Stimulated activated CD4-positive, alpha-beta T cell treated with anti-CD3 and anti-CD28 coated beads, Interleukin-15, amount 100 ng/mL, for 48 hours (primary cell): ENCODE measurements around the gene FHIT.
"Not testable (repeated sequence)": the region's sequence is repeated elsewhere in the genome, so short reads cannot be mapped to it uniquely, and the experiment has no call there.

Experiments
- DNase-seq, 2 donors: peaks; one replicate each; pipeline ENCODE4 v3.0.0-alpha.2; 2020; ENCODE audit warnings: low read depth in 2 of 2

FHIT gene

DNA sequence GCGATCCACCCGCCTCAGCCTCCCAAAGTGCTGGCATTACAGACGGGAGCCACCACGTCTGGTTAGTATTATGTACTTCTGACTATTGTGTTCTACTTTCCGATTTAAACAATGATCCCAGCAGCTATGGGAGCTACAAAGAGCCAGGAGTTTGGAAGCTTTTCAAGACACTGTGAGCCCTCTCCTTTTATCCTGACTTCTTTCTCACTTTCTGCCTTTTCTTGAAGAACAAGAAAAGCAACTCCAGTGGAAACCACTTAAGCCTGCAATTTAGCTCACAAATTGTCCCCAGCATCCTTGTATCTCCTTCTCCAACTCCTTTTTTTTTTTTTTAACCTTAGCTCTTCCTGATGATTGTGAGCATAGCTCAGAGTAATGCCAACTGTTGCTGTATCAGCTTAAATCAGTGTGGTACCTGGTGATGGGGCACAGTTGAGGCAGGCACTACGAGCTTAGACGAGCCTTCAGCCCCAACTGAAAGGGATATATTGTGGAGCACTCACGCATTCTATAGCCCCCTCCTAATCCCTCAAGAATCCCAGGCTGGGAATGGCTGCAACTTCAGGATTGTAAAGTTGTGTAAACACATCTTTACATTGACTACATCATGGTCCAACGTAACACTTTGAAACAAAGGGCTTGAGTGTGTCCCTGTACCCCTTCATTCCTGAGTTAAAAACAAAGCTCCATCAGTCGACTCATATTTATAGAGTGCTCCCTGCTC is 677.0 kb downstream of the FHIT start:
- DNase-seq = no peak

DNA sequence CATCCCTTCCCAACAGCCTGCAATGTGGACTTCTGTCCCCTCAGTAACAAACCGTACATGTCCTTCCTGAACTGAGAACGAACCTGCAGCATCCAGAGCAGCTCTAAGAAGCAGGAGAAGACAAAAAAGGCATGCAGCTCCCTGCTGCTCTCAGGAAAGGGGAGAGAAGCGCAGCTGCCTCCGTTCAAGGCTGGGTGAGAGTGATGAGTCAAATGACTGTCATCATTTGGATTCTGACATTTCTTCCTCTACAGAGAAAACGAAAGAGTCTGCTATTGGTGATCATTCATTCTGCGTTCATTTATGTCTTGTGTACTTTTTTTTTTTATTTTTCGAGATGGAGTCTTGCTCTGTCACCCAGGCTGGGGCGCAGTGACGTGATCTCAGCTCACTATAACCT is 677.8 kb downstream of the FHIT start:
- DNase-seq = no peak

- no peak for DNase-seq
These were observed 679.7 kb downstream of the FHIT start for GRCh38 chr3:60571511-60571910.

DNA sequence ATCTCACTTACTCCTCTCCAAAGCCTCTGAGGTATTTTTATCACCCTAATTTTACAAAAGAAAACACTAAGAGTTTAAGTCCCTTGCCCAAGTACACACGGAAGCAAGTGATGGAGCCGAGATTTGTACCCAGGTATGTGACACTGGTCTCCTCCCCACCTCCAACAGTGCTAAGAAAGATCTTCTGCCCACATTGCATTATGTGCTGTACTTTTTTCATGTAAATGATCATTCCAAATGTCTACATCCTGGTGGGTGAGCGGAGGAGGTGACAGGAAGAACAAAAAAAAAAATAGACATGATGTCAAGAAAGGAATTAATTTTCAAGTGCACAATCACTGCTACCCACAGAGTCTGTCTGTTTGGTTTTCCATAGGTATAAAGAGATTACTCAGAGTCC is 694.1 kb downstream of the FHIT start:
- DNase-seq = no peak

GRCh38 chr3:60555686-60556354 is 695.4 kb downstream of the FHIT start:
- DNase-seq = no peak

GRCh38 chr3:60553144-60553543 is 698.1 kb downstream of the FHIT start:
- DNase-seq = no peak

DNA sequence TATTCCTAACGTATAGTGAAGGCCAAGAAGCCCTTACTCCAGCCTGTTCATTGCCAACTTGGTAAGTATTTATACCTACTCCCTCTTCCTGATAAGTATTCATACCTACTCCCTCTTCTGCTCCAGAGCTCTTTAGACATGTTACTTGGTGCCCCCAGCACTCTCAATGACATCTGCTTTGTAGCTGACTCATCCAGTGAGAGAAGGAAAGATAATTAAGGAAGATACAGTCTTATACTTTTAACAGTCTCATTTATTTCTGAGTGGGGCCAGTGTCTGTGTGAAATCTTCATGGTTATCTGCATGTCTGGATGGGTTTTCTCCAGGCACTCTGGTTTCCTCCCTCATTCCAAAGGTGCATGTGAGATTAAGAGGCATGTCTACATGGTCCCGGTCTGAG is 698.7 kb downstream of the FHIT start:
- no peak for DNase-seq

- DNase-seq = no peak
These were observed 699.6 kb downstream of the FHIT start for GRCh38 chr3:60551455-60552209.

- no peak for DNase-seq
These were observed 701.4 kb downstream of the FHIT start for GRCh38 chr3:60549863-60550262.

- DNase-seq = no peak
These were observed 708.3 kb downstream of the FHIT start for GRCh38 chr3:60542995-60543394.

- DNase-seq = not testable (repeated sequence)
These were observed 711.9 kb downstream of the FHIT start for GRCh38 chr3:60539394-60539793.

GRCh38 chr3:60536420-60536819 is 714.8 kb downstream of the FHIT start:
- no peak for DNase-seq

- DNase-seq = no peak
These were observed 719.5 kb downstream of the FHIT start for GRCh38 chr3:60531759-60532158.

- DNase-seq = no peak
These were observed 722.6 kb downstream of the FHIT start for GRCh38 chr3:60528651-60529050.

DNA sequence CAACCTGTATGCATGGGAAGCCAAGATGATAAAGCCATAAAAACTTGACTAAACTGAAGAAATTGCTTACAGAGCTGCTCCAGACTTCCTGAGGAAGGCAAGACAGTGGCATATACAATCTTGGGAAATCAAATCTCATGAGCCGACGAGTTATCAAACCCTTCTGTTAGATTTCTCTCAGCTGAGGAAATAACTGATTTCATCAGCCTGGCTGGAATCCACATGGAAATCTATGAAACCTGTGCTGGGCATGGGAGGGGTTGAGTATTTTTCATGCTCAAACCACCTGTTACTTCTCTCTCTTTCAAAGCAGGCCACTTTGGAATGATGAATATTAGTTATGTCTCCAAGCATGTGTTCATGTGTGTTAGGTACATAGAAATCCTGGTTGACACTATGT is 727.7 kb downstream of the FHIT start:
- DNase-seq = no peak

- DNase-seq = no peak
These were observed 734.1 kb downstream of the FHIT start for GRCh38 chr3:60517134-60517533.

DNA sequence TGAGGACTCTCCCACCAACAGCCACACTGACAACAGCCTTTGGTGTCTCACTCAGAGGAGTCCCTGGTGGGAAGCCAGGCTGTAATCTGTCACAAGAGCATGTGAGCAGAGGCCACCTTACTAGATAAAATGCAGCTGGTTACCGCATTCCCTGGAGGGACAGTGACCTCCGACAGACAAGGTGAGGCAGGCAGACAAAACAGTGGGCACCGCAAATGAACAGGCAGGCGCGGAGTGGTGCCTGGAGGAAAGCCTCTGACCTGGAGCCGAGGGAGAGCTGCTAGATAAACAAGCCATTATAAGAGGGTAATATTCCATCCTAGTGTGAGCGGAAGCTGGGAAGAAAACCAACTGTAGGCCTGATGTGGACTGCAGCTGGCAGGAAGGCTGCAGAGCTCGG is 736.4 kb downstream of the FHIT start:
- no peak for DNase-seq

DNA sequence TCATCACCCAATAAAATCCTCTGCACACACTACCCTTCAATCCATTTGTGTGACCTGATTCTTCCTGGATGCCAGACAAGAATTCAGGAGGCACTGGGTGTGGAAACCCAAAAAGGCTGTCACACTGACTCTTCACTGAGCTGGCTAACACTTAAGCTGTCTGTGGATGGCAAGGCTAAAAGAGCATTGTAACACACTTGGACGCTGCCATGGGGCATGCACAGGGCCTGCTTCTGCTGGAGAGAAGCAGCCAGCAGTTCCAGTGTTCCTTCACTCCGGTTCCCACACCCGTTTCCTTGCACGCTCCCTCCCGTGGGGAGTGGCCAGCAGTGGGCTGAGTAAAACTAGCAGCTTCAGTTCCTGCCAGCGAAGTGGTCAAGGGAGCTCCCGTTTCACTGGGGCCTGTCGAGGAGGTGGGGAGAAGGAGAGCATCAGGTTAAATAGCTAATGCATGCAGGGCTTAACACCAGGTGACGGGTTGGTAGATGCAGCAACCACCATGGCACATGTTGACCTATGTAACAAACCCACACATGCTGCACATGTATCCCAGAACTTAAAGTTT is 737.1 kb downstream of the FHIT start:
- no peak for DNase-seq

- DNase-seq = no peak
These were observed 738.0 kb downstream of the FHIT start for GRCh38 chr3:60513241-60513640.

DNA sequence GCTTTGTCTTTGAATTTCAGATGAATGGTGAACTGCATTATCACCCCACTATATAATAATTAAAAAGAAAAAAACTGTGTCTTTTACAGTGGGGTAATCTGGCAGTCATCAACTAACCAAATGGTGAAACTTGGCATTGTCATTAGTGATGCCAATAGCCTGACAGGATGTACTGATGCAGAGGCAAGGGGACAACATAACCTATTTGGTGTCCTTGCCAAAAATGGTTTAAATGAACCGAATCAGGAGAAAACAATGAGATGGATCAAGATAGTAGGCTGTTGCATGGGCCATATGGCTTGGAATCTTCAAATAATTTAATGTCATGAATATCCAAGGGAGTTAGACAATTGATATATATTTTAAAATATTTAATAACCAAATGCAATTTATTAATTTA is 738.7 kb downstream of the FHIT start:
- no peak for DNase-seq

GRCh38 chr3:60509471-60509870 is 741.8 kb downstream of the FHIT start:
- no peak for DNase-seq

- no peak for DNase-seq
These were observed 746.3 kb downstream of the FHIT start for GRCh38 chr3:60504827-60505457.
